ENCODE results near the gene SLC2A4RG. TPM values are rescaled to one million over a fixed set of nuclear protein-coding genes. Genes with fewer than 3 reads are reported as not detected.

SLC2A4RG gene
- total and polyA plus RNA-seq, 2 of the 4 experiments (the other 2 are of a cell fraction): 5.0 to 50.3 TPM

- TF ChIP-seq, protein P1, sequence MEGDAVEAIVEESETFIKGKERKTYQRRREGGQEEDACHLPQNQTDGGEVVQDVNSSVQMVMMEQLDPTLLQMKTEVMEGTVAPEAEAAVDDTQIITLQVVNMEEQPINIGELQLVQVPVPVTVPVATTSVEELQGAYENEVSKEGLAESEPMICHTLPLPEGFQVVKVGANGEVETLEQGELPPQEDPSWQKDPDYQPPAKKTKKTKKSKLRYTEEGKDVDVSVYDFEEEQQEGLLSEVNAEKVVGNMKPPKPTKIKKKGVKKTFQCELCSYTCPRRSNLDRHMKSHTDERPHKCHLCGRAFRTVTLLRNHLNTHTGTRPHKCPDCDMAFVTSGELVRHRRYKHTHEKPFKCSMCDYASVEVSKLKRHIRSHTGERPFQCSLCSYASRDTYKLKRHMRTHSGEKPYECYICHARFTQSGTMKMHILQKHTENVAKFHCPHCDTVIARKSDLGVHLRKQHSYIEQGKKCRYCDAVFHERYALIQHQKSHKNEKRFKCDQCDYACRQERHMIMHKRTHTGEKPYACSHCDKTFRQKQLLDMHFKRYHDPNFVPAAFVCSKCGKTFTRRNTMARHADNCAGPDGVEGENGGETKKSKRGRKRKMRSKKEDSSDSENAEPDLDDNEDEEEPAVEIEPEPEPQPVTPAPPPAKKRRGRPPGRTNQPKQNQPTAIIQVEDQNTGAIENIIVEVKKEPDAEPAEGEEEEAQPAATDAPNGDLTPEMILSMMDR (conservative IDR thresholded peaks at IDR 0.05; ENCODE audit: low read depth, low read length): peak; percentile 21
- TF ChIP-seq BHLHE40 (IDR thresholded peaks at IDR 0.05; ENCODE audit: low read depth, low read length): peak; percentile 80
Measured at GRCh38 chr20:63740627-63741353, 1.2 kb downstream of the SLC2A4RG start (continued).

- Histone ChIP-seq H2BK15ac (ENCODE audit: low read depth, low read length) (no peak overlapping the region), H3K14ac (replicated peaks; ENCODE audit: low read depth, low read length) (peak overlapping the region; percentile 49), H3K23ac (ENCODE audit: low read depth, low read length) (peak overlapping the region; percentile 41; the same call in 1 of the 2 replicates), H3K79me1 (ENCODE audit: low read depth in 1 of 2, low read length in 2 of 2) (peaks cover 4 to 9% of the 10 kb centered on the region in 2 experiments; a peak in 2 of 4 replicates), H3K18ac (ENCODE audit: low read depth, low read length) (no peak overlapping the region; the same call in 1 of the 2 replicates), H2BK120ac (ENCODE audit: low read depth, low read length) (peak overlapping the region; percentile 18; the same call in 1 of the 2 replicates), H2AK9ac (replicated peaks; ENCODE audit: low read depth, low read length, poor library complexity) (peak overlapping the region; percentile 83), H2BK20ac (ENCODE audit: low read depth, low read length) (no peak overlapping the region), H2AK5ac (ENCODE audit: low read depth, low read length) (peak overlapping the region; percentile 50), H3K4me3 (ENCODE audit: insufficient read depth, low read depth, low read length) (peak overlapping the region; percentile 16), H3K9ac (ENCODE audit: low read depth, low read length) (peak overlapping the region; percentile 52), H3K27me3 (ENCODE audit: control insufficient read depth, insufficient read depth, low read length) (no peaks in the 10 kb centered on the region), H3K4me1 (ENCODE audit: control insufficient read depth, insufficient read depth, low read length) (peaks cover 10% of the 10 kb centered on the region), H3K9me1 (ENCODE audit: insufficient read depth, low read length) (no peaks in the 10 kb centered on the region), H3K56ac (ENCODE audit: extremely low read depth, insufficient read depth, low read length) (no peak overlapping the region), H2BK5ac (ENCODE audit: low read depth, low read length, poor library complexity, severe bottlenecking) (peak overlapping the region; percentile 63), H4K8ac (ENCODE audit: low read depth in 2 of 2, low read length in 2 of 2) (peak overlapping the region; percentile 48 to 57; a peak in 3 of 4 replicates), H4K20me1 (ENCODE audit: insufficient read depth, low read length) (peaks cover 19% of the 10 kb centered on the region), H3K36me3 (ENCODE audit: control insufficient read depth, insufficient read depth, low read length) (peaks cover 32% of the 10 kb centered on the region; the same call in 1 of the 2 replicates), H3K27ac (ENCODE audit: insufficient read depth, low read length) (peak overlapping the region; percentile 62), H3K9me3 (ENCODE audit: control insufficient read depth, insufficient read depth, low read length) (no peaks in the 10 kb centered on the region), H3K4me2 (ENCODE audit: low read depth, low read length) (peak overlapping the region; percentile 55), H4K5ac (ENCODE audit: low read depth, low read length) (no peak overlapping the region), H2AFZ (replicated peaks; ENCODE audit: low read length, poor library complexity) (peak overlapping the region; percentile 82), H3K4ac (ENCODE audit: low read depth, low read length) (peak overlapping the region; percentile 62), H4K91ac (ENCODE audit: insufficient read depth, low read depth, low read length) (peak overlapping the region; percentile 73)
- dilution Hi-C loops (cut with HindIII; ENCODE audit: low sequenced_read_pairs, unreplicated experiment) (no loop called here), in situ Hi-C loops (cut with MboI; ENCODE audit: low sequenced_read_pairs) (no loop called here), intact Hi-C loops (cut with micrococcal nuclease) (no loop called here)
- DNase-seq: no peak
- ChIA-PET POLR2A (ENCODE audit: unreplicated experiment) (no interaction called here), CTCF (interaction anchor here (0.7 kb wide), 1 partner anchor 45 kb away, joined by 3 read pairs; no protein-coding TSS in a partner anchor)
- BruUV-seq (replicated peaks): no TSS peak
- 0% methylated on average over 1 of the region's 6 CpGs; no CpG with 5 or more reads in 1 of the 2 experiments for whole genome bisulfite sequencing, 2 experiments (ENCODE audit: extremely low coverage in 2 of 2, insufficient read length in 1 of 2)
- no peak for TF ChIP-seq CHD1 (IDR thresholded peaks at IDR 0.05; ENCODE audit: low read depth, low read length)
- no peak for TF ChIP-seq MAZ (IDR thresholded peaks at IDR 0.05; ENCODE audit: borderline replicate concordance, low read depth, low read length)
- TF ChIP-seq MAFK (IDR thresholded peaks at IDR 0.05; ENCODE audit: low read depth, low read length): no peak
- TF ChIP-seq CEBPB (IDR thresholded peaks at IDR 0.05; ENCODE audit: low read depth, low read length): no peak
- no peak for TF ChIP-seq NFE2L2 (IDR thresholded peaks at IDR 0.05; ENCODE audit: low read depth, low read length)
- TF ChIP-seq RCOR1 (IDR thresholded peaks at IDR 0.05; ENCODE audit: insufficient replicate concordance, low read length): no peak
- no peak for TF ChIP-seq SMC3 (IDR thresholded peaks at IDR 0.05; ENCODE audit: low read depth, low read length)
- no peak for ATAC-seq (ENCODE audit: low read depth)
Measured at GRCh38 chr20:63741354-63741675, 1.7 kb downstream of the SLC2A4RG start.

All from IMR-90 (cell line).